GM23338 (cell line): ENCODE data around the gene GKN1. TPM values are rescaled to one million over a fixed set of nuclear protein-coding genes. Genes with fewer than 3 reads are reported as not detected.

Experiments used
- ATAC-seq: fragments of 200-7000 bp; cut with Tn5 transposase; 3 replicates; pipeline ENCODE4 v1.9.1; 2020
- DNase-seq: peaks from one replicate; pipeline ENCODE4 v3.0.0-alpha.2; 2015; ENCODE audit warnings: low spot score
- H2AFZ ChIP-seq: fragments of 200-600 bp; sonication (generic); 2 replicates; pipeline ENCODE4 v1.8.0; 2016; ENCODE audit warnings: antibody characterized with exemption, mild to moderate bottlenecking, moderate library complexity
- H3F3A ChIP-seq: fragments of 200-600 bp; sonication (generic); replicated peaks from 2 replicates; pipeline ENCODE4 v1.8.0; 2017; ENCODE audit warnings: antibody characterized with exemption, mixed run types, low read depth
- H3K27ac ChIP-seq: fragments of 200-600 bp; sonication (generic); 2 replicates; pipeline ENCODE4 v1.6.1; 2016; ENCODE audit warnings: low read depth
- H3K27me3 ChIP-seq: fragments of 200-600 bp; sonication (generic); 2 replicates; pipeline ENCODE4 v1.8.0; 2016; ENCODE audit warnings: mild to moderate bottlenecking, mixed run types, moderate library complexity; ENCODE audit not compliant: insufficient read depth
- H3K36me3 ChIP-seq: fragments of 200-600 bp; sonication (generic); 2 replicates; pipeline ENCODE4 v1.8.0; 2016; ENCODE audit warnings: mild to moderate bottlenecking; ENCODE audit not compliant: insufficient read depth
- H3K4me1 ChIP-seq: fragments of 200-600 bp; sonication (generic); 2 replicates; pipeline ENCODE4 v1.8.0; 2016; ENCODE audit warnings: mild to moderate bottlenecking, moderate library complexity; ENCODE audit not compliant: insufficient read depth
- H3K4me2 ChIP-seq: fragments of 200-600 bp; sonication (generic); 2 replicates; pipeline ENCODE4 v1.7.1; 2017; ENCODE audit warnings: mixed run types
- H3K4me3 ChIP-seq: fragments of 200-600 bp; sonication (generic); 2 replicates; pipeline ENCODE4 v1.6.1; 2016; ENCODE audit warnings: mixed run types
- H3K79me2 ChIP-seq: fragments of 200-600 bp; sonication (generic); replicated peaks from 2 replicates; pipeline ENCODE4 v1.8.0; 2017; ENCODE audit warnings: mild to moderate bottlenecking; ENCODE audit not compliant: insufficient read depth
- H3K9me2 ChIP-seq: fragments of 200-600 bp; sonication (generic); 2 replicates; pipeline ENCODE4 v1.8.0; 2017; ENCODE audit not compliant: insufficient read depth
- H4K20me1 ChIP-seq: fragments of 200-600 bp; sonication (generic); replicated peaks from 2 replicates; pipeline ENCODE4 v1.8.0; 2017; ENCODE audit warnings: mild to moderate bottlenecking; ENCODE audit not compliant: insufficient read depth
- H3K27ac Mint-ChIP-seq: 2 replicates; pipeline ENCODE4 v1.8.0; 2020; ENCODE audit warnings: inconsistent platforms, mild to moderate bottlenecking, moderate library complexity, mixed read lengths
- H3K27me3 Mint-ChIP-seq: 3 replicates; pipeline ENCODE4 v1.8.0; 2022; ENCODE audit warnings: low read depth, mild to moderate bottlenecking, moderate library complexity, mixed read lengths, inconsistent platforms; ENCODE audit not compliant: insufficient read depth, poor library complexity
- H3K36me3 Mint-ChIP-seq: 3 replicates; pipeline ENCODE4 v1.8.0; 2021; ENCODE audit warnings: low read depth, mild to moderate bottlenecking, inconsistent platforms, moderate library complexity, mixed read lengths
- H3K4me1 Mint-ChIP-seq: 3 replicates; pipeline ENCODE4 v1.8.0; 2020; ENCODE audit warnings: mild to moderate bottlenecking, inconsistent platforms, mixed read lengths
- H3K4me3 Mint-ChIP-seq: 3 replicates; pipeline ENCODE4 v1.8.0; 2021; ENCODE audit warnings: moderate library complexity, mild to moderate bottlenecking, inconsistent platforms, mixed read lengths
- H3K9me3 Mint-ChIP-seq: 3 replicates; pipeline ENCODE4 v1.8.0; 2020; ENCODE audit warnings: moderate library complexity, mild to moderate bottlenecking, inconsistent platforms, mixed read lengths
- CREB1 ChIP-seq: fragments of 250-450 bp; sonication (Bioruptor Pico); IDR thresholded peaks from 2 replicates; pipeline ENCODE4 v1.5.0; 2020; ENCODE audit warnings: low read depth, mild to moderate bottlenecking, moderate library complexity
- CTCF ChIP-seq, 2 experiments: fragments of 200-600 bp in 1 of 2; sonication (generic) in 1 of 2; conservative IDR thresholded peaks; 2 replicates each; pipeline versions ENCODE4 v1.5.1 to v1.6.1; 2016 to 2017; ENCODE audit warnings: antibody characterized with exemption in 2 of 2, low read depth in 2 of 2, mild to moderate bottlenecking in 2 of 2, moderate library complexity in 1 of 2
- EZH2 ChIP-seq: fragments of 200-600 bp; sonication (generic); IDR thresholded peaks from one replicate; pipeline ENCODE4 v1.8.0; 2017; ENCODE audit warnings: antibody characterized with exemption, mild to moderate bottlenecking, low read depth; ENCODE audit not compliant: unreplicated experiment
- JUNB ChIP-seq: IDR thresholded peaks from one replicate; pipeline ENCODE4 v1.6.1; 2016; ENCODE audit warnings: antibody characterized with exemption; ENCODE audit not compliant: unreplicated experiment
- ZNF331 ChIP-seq: fragments of 250-450 bp; sonication (Bioruptor Pico); IDR thresholded peaks from 2 replicates; pipeline ENCODE4 v1.5.0; 2020; ENCODE audit warnings: low read depth, mild to moderate bottlenecking, moderate library complexity
- ZNF462 ChIP-seq: fragments of 250-450 bp; sonication (Bioruptor Pico); IDR thresholded peaks from 2 replicates; pipeline ENCODE4 v1.5.0; 2020; ENCODE audit warnings: mild to moderate bottlenecking, moderate library complexity
- polyA plus RNA-seq: library from polyadenylated mRNA; unstranded; fragments of >200 nt; fragmentation: Nextera tagmentation; extraction: Ambion mirVana; gene quantifications from 2 replicates; pipeline ENCODE4 v1.2.1, GENCODE V29; 2016
- total RNA-seq: library from RNA; depleted of rRNA; stranded (reverse); fragments of >200 nt; shearing (Covaris generic); gene quantifications from 2 replicates; pipeline ENCODE4 v1.2.3, GENCODE V29; 2014

GKN1 gene
- total and polyA plus RNA-seq, 2 experiments from 2014 or later = not detected

GRCh38 chr2:69010437-69011194 is 36.2 kb downstream of the GKN1 start:
- Histone ChIP-seq H3K4me1 (peaks cover 15% of the 10 kb centered on the region), H3K36me3 (no peaks in the 10 kb centered on the region), H3K27me3 (peaks cover 24% of the 10 kb centered on the region), H3K9me2 (no peaks in the 10 kb centered on the region), H3K27ac (no peak overlapping the region), H2AFZ (no peak overlapping the region), H3K79me2 (peaks cover 13% of the 10 kb centered on the region), H3K4me2 (no peak overlapping the region), H3K4me3 (no peak overlapping the region), H4K20me1 (no peaks in the 10 kb centered on the region), H3F3A (no peaks in the 10 kb centered on the region)
- no peak overlapping the region for H3K27ac Mint-ChIP-seq
- DNase-seq (no peak), ATAC-seq (no peak)
- peaks cover 13% of the 10 kb centered on the region for H3K4me1 Mint-ChIP-seq
- no peak for TF ChIP-seq CTCF (conservative IDR thresholded peaks at IDR 0.05; ENCODE audit: low read depth in 2 of 2)
- H3K9me3 Mint-ChIP-seq = no peaks in the 10 kb centered on the region
- no peaks in the 10 kb centered on the region; the same call in 2 of the 3 replicates for H3K36me3 Mint-ChIP-seq
- peaks cover 13% of the 10 kb centered on the region for H3K27me3 Mint-ChIP-seq
- H3K4me3 Mint-ChIP-seq = no peak overlapping the region

- Mint-ChIP-seq H3K27ac (no peak overlapping the region), H3K36me3 (no peaks in the 10 kb centered on the region; the same call in 2 of the 3 replicates), H3K9me3 (no peaks in the 10 kb centered on the region), H3K27me3 (peaks cover 13% of the 10 kb centered on the region), H3K4me1 (peaks cover 13% of the 10 kb centered on the region), H3K4me3 (peak overlapping the region; percentile 3; the same call in 1 of the 3 replicates)
- H3K4me2 ChIP-seq = no peak overlapping the region
- no peak overlapping the region for H2AFZ ChIP-seq
- TF ChIP-seq CREB1 (CRISPR knock-in tag) (no peak), EZH2 (no peak), ZNF331 (no peak), ZNF462 (CRISPR knock-in tag) (no peak), CTCF (conservative IDR thresholded peaks at IDR 0.05; ENCODE audit: low read depth in 2 of 2) (peak in 1 of 2 experiments; percentile 42; a peak in 2 of 4 replicates), JUNB (no peak)
- DNase-seq (peak; percentile 24), ATAC-seq (no peak)
- no peaks in the 10 kb centered on the region for H3F3A ChIP-seq
- H3K27me3 ChIP-seq = peaks cover 24% of the 10 kb centered on the region
- no peaks in the 10 kb centered on the region for H3K9me2 ChIP-seq
- H3K36me3 ChIP-seq = no peaks in the 10 kb centered on the region
- H3K27ac ChIP-seq = no peak overlapping the region
- H3K4me3 ChIP-seq = no peak overlapping the region
- peaks cover 24% of the 10 kb centered on the region for H3K79me2 ChIP-seq
- peaks cover 15% of the 10 kb centered on the region for H3K4me1 ChIP-seq
- no peaks in the 10 kb centered on the region for H4K20me1 ChIP-seq
Observed at GRCh38 chr2:69011611-69012157, 37.2 kb downstream of the GKN1 start.
